Ishikawa (cell line): ENCODE results near the gene VIPR1.

Source experiments
- CEBPB ChIP-seq: IDR thresholded peaks from 2 replicates; pipeline ENCODE4 v1.6.1; 2012
- CREB1 ChIP-seq: IDR thresholded peaks from 2 replicates; pipeline ENCODE4 v1.6.1; 2012; ENCODE audit warnings: low read depth
- EGR1 ChIP-seq: IDR thresholded peaks from 2 replicates; pipeline ENCODE4 v1.6.1; 2012
- EP300 ChIP-seq: IDR thresholded peaks from 2 replicates; pipeline ENCODE4 v1.6.1; 2012; ENCODE audit warnings: borderline replicate concordance
- FOXM1 ChIP-seq: IDR thresholded peaks from 2 replicates; pipeline ENCODE4 v1.6.1; 2012; ENCODE audit warnings: low read depth, borderline replicate concordance
- NFIC ChIP-seq: IDR thresholded peaks from 2 replicates; pipeline ENCODE4 v1.6.1; 2012
- RAD21 ChIP-seq: IDR thresholded peaks from 2 replicates; pipeline ENCODE4 v1.6.1; 2012; ENCODE audit warnings: low read depth
- TAF1 ChIP-seq: IDR thresholded peaks from 2 replicates; pipeline ENCODE4 v1.6.1; 2012; ENCODE audit warnings: low read depth, mild to moderate bottlenecking
- TCF12 ChIP-seq: IDR thresholded peaks from 2 replicates; pipeline ENCODE4 v1.6.1; 2012; ENCODE audit warnings: low read depth
- TEAD4 ChIP-seq: IDR thresholded peaks from 2 replicates; pipeline ENCODE4 v1.6.1; 2012
- YY1 ChIP-seq: IDR thresholded peaks from 2 replicates; pipeline ENCODE4 v1.6.1; 2012; ENCODE audit warnings: low read depth
- ZBTB7A ChIP-seq: IDR thresholded peaks from 2 replicates; pipeline ENCODE4 v1.6.1; 2012; ENCODE audit warnings: low read depth
- TF ChIP-seq, protein P1 (sequence below): IDR thresholded peaks from 2 replicates; pipeline ENCODE4 v1.6.1; 2012
- TF ChIP-seq, protein P2 (sequence below): IDR thresholded peaks from 2 replicates; pipeline ENCODE4 v1.6.1; 2012; ENCODE audit warnings: low read depth, mild to moderate bottlenecking
- TF ChIP-seq, protein P3 (sequence below): IDR thresholded peaks from 2 replicates; pipeline ENCODE4 v1.6.1; 2012

The VIPR1 gene

DNA sequence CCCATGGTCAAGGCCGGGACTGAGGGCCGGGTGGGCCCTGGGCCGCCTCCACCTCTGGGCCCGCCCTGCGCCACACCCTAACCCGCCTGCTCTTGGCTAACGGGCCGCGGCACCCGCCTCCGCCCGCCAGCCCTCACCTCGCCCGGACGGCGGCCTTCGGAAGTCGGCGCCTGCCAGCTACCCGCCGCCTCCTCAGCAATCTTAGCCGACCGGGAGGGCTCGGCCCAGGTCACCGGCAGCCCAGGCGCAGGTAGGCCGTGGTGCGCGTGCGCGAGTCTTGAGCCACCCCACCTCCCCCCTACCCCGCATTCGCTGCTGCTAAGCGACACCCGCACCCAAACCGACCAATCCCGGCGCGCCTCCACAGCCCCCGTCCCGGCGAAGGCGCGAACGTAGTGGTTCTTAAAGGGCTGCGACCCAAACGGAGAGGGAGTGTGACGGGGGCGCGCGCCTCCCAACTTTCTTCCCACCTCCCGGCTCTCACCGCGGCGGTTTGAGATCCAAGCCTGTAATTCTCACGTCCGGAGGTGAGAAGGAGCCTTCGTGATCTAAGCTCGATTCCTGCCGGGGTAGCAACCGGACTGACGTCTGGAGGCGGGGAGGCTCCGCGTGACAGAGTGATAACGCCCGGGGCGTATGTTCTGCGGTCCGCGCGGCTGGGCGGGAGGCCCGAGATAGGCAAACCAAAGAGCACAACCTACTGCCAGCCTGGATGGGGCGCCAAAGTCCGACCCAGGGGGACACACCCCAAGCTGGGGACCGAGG, 79.4 kb downstream of the VIPR1 start, which contains the start of gene SEC22C:
SEC22C (minus strand) TSS at position 259 of the 765 bp plus-strand sequence. CDS start 12,921 bp downstream, outside the sequence.
- TF ChIP-seq CEBPB, result no peak
- TF ChIP-seq, protein P1, sequence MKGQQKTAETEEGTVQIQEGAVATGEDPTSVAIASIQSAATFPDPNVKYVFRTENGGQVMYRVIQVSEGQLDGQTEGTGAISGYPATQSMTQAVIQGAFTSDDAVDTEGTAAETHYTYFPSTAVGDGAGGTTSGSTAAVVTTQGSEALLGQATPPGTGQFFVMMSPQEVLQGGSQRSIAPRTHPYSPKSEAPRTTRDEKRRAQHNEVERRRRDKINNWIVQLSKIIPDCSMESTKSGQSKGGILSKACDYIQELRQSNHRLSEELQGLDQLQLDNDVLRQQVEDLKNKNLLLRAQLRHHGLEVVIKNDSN, result peak; percentile 44; the same call in 1 of the 2 replicates
- TF ChIP-seq EGR1, result peak; percentile 70
- 0 out of 2 replicates have a peak, but pooled peaks have one; percentile 17 for TF ChIP-seq CREB1
- TF ChIP-seq EP300, result no peak
- peak; percentile 32; the same call in 1 of the 2 replicates for TF ChIP-seq NFIC
- 0 out of 2 replicates have a peak, but pooled peaks have one; percentile 35 for TF ChIP-seq YY1
- TF ChIP-seq ZBTB7A, result no peak
- TF ChIP-seq, protein P2, sequence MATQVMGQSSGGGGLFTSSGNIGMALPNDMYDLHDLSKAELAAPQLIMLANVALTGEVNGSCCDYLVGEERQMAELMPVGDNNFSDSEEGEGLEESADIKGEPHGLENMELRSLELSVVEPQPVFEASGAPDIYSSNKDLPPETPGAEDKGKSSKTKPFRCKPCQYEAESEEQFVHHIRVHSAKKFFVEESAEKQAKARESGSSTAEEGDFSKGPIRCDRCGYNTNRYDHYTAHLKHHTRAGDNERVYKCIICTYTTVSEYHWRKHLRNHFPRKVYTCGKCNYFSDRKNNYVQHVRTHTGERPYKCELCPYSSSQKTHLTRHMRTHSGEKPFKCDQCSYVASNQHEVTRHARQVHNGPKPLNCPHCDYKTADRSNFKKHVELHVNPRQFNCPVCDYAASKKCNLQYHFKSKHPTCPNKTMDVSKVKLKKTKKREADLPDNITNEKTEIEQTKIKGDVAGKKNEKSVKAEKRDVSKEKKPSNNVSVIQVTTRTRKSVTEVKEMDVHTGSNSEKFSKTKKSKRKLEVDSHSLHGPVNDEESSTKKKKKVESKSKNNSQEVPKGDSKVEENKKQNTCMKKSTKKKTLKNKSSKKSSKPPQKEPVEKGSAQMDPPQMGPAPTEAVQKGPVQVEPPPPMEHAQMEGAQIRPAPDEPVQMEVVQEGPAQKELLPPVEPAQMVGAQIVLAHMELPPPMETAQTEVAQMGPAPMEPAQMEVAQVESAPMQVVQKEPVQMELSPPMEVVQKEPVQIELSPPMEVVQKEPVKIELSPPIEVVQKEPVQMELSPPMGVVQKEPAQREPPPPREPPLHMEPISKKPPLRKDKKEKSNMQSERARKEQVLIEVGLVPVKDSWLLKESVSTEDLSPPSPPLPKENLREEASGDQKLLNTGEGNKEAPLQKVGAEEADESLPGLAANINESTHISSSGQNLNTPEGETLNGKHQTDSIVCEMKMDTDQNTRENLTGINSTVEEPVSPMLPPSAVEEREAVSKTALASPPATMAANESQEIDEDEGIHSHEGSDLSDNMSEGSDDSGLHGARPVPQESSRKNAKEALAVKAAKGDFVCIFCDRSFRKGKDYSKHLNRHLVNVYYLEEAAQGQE, result no peak
- no peak for TF ChIP-seq FOXM1
- TF ChIP-seq RAD21, result peak; percentile 50
- peak; percentile 82 for TF ChIP-seq TAF1
- TF ChIP-seq, protein P3, sequence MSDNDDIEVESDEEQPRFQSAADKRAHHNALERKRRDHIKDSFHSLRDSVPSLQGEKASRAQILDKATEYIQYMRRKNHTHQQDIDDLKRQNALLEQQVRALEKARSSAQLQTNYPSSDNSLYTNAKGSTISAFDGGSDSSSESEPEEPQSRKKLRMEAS, result peak; percentile 67
- no peak; the same call in 1 of the 2 replicates for TF ChIP-seq TCF12
- TF ChIP-seq TEAD4, result 0 out of 2 replicates have a peak, but pooled peaks have one; percentile 13

DNA sequence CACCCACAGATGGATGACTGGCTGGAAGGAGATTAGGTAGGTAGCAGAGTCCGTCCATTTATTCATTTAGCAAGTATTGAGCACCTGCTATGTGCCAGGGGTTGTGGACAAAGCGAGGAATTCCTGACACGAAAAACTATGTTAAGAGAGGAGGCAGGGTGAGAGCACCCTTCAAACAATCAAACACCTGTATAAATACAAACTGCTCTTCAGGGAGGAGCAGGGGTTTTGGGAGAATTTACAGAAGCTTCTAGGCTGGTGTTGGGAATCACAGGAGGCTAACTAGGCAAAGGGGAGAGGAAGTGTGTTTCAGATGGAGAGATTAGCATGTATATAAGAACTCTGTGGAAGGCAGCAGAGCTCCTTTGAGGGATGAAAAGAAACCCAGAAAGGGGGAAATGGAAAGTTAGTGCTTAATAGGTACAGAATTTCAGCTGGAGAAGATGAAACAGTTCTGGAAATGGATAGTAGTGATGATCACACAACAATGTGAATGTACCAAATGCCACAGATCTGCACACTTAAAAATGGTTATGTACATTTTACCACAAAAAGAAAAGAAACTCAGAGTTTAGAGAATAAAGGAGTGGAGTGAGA, 80.1 kb downstream of the VIPR1 start:
- TF ChIP-seq YY1 (no peak), TEAD4 (0 out of 2 replicates have a peak, but pooled peaks have one; percentile 1)
- TF ChIP-seq, protein P1, result no peak
